Measurements from ENCODE around the gene ABCC8.
"Not testable (repeated sequence)": the region's sequence is repeated elsewhere in the genome, so short reads cannot be mapped to it uniquely, and the experiment has no call there.

Gene ABCC8

DNA sequence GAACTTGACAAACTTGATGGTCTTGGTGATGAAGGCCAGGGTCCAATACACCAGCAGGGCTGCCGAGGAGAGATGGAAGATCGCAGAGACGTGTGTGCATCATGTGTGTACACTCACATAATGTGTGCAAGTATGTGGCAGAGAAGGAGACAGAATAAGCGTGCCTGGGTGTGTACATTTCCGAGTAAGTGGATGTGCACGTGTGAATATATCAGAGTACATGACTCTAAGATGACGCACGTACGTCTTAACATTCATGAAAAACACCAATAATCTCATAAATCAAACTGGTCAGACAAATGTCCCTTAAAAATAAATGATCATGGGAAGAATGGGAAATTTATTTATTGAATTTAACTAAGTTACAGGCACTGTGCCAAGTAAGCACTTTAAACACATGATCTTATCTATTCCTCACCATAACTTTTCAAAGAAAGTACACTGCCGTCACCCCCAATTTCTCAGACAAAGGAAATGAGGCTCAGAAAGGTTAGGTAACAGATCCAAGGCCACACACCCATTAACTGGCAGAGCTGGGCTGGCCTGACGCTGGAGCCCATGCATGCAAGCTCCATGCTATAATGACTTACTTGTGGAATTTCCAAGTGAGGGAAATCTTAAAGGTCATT is 13.0 kb downstream of the ABCC8 start:
- DNase-seq = no peak

DNA sequence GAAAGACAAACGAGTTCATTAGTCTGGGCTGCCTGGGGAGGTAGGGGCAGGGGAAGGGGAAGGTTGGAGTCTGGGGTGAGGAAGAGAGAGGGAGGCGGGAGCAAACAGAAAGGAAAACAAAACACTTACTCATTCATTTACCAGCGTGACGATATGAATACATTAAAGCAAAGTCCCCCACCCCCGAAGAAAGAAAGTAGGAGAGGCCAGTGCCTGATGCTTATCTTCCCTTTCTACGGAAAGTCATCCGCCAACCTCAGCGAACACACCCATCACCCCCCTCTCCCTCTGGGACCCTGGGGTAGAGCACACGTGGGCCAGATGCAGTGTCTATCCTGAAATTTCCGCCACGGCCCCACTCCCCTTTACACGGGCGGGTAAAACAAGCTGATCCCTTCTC is 13.7 kb downstream of the ABCC8 start:
- no peak for DNase-seq

DNA sequence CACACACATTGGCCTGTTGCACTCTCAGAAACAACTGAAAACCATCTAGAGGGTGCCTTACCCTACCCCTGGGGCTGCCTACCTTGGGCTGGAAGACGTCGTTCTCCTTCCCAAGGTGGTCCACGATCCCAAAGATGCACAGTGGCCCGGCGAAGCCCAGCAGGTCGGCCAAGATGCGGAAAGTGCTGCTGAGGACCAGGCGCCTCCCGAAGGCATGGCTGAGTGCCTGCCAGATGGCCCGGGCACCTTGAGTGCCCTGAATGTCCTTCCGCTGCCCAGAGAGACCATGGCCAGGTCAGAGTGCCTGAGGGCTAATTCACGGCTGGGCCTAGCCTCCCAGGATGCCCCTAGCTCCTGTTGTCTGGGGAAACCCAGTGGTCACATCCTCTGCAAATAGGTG is 16.2 kb downstream of the ABCC8 start:
- no peak for DNase-seq

DNA sequence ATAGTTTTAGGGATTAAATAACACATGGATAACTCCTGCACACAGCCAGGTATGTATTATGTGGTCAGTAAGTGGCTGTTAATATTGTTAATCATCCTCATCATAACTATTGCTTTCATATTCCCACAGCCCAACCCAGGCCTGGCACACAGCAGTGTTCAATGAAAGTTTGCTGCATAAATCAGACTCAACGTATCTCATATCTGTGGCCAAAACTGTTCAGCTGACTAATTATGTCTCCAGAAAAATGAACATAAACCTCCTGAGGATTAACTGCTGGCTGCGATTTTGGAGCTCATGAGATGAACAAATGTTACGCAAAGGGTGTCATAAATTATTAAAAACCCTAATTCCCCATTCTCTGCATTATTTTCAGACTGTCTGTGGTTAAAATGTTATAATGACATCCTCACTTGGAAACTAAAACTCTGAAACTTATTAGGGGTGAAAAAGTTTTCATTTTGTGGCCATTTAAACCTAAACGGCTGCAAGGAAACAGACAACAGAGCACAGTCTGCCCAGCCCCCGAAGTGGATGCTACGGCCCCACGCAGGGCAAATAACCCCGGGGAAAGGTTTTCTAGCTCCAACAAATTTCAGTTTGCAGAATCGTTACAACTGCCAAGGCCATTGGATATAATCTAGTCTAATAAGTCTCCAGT is 17.3 kb downstream of the ABCC8 start:
- no peak for DNase-seq

DNA sequence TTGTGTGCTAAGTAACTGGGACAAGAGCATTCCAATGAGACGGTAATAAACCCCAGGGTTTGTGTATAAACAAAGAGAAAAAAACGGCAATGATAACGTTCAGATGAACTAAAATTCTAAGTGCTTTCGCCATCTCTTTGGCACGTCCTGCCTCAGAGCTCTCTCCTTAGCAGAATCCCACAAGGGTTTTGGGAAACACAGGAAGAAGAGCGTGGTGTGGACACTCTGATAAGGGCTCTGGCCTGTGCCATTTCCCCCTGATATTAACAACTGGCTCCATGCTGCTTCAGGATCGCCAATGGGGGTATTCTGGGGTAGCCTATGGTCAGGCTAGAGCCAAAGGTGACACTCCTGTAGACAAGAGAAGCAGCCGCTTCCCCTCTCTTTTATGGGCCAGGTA is 18.4 kb downstream of the ABCC8 start:
- DNase-seq = no peak

DNA sequence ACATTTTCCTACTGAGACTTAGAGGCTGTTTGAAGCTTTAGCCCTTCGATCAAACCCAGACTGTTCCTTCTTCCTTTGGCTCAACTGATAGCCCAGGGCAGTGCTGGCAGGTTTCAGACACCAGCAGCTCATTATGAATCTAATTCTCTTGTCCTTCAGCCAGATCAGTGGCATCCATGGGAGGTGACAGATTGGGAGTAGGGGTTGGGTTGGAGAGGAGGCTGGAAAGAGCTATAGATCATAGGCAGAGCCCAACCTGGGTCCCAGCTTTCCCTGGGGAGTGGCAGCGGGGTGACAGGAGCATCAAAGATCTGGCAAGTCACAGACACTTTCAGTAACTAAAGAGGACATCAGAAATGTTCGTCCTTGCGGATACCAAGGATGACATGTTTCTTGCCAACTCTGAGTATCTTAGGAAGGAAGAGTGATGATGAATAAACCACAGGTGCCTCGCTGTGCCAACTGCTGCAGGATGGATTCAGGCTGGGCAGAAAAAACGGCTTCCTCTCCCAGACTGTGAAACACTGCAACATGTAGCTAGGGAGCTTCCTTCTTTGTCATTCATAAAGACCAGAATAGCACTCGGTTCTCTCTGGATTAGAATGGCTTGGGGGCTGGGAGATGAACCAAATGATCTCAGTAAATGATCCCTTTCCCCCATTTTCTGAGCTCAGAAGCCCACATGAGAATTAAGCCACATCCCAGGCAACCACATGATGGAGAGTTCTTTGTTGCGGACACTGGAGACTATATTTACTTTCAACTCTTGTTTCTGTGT is 19.1 kb downstream of the ABCC8 start:
- no peak for DNase-seq

DNA sequence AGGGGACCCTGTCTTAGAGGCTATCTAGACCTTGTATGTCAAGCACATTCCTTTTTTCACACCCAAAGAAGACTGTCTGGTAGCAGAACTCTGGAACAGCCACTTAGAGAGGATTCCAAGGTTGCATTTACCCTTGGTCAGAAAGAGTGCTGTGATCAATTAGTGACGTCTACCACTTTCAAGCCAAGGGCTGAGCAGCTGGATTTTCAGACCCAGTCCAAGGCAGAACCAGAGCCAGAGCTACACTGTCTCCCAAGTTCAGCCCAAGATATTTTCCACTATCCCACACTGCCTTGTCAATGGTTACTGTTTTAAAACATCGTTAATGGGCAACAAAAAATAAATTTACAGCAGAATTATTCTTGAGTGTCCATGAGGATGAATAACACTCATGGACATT is 24.0 kb downstream of the ABCC8 start:
- no peak for DNase-seq

DNA sequence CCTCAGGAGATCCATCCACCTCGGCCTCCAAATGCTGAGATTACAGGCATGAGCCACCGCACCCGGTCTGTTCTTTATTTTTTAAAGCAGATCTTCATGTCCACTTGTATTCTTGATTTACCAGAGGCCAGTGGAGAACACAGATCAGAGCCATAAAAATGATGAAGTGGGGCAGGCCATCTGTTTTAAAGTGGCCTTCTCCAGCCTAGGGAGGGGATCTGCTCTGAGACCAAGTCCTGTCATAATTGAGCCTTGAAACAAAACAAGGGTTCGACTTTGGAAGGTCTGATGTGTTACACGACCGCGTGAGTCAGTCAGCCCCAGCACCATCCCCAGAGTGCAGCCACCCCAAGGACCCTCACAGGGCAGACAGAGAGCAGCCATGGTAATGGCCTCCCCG is 27.5 kb downstream of the ABCC8 start:
- DNase-seq = no peak

DNA sequence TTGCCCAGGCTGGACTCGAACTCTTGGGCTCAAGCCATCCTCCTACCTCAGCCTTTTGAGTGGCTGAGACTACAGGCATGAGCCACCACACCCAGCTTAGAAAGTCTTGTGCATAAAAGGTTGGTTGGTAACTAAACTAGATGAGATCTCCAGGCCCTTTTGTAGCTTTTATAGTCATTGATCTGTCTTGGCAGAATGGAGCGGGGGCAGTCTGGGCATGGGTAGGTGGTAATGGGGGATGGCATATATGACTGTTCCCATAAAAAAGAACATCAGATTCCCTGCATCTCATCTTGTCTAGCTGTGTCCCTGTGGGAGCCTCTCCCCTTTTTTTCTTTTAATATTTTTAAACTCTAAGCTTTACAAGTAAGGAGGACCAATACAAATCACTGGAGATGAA is 30.2 kb downstream of the ABCC8 start:
- DNase-seq = no peak

DNA sequence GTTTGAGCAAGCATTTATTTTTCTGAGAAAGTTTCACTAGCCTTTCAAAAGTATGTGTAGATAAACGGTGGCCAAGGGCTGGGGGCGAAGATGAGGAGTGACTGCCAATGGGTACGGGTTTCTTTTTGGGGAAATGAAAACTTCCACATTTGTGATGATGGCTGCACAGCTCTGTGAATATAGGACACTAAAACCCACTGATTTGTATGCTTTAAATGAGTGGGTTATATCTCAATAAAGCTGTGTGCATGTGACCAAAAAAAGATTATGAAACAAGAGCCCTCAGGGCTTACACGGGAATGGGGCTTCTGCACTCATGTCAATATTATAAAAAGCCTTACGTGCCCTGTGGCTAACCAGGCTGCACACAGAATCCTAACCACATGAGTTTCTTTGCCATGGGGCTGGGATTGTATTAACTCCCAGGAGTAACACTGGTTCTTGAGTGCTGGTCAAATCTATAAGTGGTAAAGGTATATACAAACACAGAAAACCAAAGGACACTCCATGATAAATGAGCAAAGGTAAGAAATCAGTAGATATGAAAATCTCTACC is 31.3 kb downstream of the ABCC8 start:
- DNase-seq = no peak

DNA sequence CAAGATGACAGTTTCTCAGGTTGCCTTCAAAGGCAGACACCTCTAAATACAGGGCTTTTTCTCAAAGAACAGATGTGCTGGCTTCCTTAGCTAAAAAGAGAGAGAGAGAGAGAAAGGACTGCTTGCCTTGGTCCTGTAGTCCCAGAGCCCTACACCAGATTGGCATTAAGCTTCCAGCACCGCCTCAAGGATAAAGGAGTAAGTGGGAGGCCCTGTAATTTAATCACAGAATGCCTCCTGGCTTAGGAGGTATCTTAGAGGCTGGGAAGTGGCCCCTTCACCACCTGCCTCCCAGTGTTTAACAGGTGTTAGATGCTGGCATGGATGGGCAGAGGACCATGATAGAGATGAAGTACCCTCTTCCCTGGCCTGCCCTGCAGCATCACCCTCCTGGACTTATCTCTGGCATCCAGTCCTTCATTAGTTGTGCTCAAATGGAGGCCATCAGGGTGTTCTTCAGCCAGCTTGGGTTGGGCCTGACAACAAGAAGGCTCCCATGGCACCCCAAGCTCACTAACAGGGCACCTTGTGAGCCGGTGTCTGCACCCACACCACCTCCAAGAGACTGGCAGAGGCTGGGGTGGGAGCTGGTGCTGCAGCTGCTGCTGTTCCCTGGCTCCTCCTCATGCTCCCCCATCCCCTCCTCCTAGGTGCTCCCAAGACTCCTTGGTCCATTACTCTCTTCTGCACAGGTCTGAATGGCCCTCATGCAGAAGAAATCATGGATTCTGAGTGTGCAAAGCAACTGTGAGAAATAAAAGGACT is 32.5 kb downstream of the ABCC8 start:
- DNase-seq = no peak

DNA sequence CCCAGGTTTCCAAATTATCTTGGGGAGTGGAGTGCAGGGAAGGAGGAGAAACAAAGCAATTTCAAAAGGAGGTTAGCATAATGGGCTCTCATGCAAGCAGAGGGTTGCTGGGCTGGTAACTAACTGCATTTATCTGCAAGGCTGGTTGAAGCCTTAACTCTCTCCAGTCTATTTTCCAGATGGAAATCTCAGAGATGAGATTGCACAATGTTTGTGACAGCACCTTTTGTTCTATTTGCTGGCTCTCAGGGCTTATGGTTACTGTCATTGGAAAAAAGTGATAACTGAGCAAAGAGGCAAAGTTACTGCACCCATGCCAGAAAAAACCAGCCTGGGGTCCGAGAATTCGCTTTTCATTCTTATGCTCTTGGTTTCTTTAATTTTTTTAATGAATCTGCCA is 33.2 kb downstream of the ABCC8 start:
- no peak for DNase-seq

DNA sequence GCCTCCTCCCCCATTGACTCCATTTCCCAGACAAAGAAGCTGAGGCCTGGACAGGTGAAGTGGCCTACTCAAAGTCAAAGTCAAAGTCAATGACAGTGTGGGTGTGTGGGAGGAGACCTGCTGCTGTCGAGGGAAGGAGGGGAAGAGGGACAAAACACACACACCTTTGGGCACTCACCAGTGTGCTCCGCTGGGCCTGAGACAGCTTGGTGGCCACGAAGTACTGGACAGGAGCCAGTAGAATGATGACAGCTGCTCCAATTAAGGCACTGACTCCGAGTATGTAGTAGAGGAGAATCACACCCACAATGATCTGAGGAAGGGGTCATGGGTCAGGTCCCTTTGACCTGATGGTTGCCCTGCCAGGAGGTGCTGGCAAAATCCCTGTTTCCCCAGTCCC is 33.6 kb downstream of the ABCC8 start:
- no peak for DNase-seq

DNA sequence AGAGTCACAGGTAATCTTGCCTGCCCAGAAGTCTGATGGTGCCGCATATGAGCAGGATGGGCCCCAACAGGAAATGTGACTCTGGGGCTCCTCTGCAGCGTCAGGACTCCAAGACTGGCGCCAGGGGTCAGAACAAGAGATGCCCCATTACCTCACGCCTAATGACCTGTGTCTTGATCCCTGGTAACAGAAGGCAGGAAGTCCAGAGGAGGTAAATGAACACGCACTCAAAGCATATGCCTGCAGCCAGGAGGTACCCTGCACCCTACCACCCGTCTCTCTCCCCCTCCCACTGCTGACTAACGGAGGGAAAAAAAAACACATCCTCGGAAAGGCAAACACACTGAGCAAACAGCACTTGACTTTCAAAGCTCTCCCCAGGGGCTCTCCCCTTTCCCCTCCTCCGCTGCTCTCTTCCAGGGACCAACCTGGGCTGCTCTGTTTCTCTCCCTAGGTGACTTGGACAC is 37.3 kb downstream of the ABCC8 start:
- DNase-seq = no peak

DNA sequence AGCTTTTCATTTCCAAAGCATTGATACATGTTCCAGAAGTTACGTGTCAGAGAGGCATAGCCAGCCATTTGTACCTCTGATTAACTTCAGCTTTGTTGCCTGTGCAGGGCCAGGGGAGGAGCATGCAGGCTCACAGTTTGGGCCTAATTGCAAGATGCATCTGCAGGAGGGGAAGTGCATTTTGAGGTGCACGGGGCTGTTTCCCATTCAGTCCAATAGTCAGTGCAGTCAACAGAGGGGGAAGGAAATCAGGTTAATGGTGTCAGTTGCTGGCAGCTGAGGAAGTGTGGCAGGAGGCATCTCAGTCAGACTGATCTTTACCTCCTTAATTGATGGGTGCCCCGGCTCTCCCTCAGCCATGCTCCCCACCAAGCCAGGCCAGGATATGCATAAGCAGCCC is 39.3 kb downstream of the ABCC8 start:
- no peak for DNase-seq

DNA sequence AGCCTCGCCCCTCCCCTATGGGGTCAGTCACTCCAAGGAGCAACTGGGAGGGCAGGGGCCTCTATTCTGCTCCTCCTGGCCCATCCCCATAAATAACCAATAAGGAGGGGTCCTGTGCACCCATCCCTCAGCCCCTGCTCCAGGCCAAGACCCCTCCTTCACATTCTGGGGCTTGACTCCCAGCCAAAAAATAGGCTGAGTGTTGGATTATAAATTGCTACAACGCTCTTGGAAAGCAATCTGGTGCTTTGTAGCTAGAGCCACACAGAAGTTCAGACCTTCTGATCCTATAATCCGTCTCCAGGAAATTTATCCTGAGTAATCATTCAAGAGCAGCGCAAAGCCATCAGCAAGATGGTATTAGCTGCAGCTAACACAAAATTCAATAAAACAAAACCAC is 42.5 kb downstream of the ABCC8 start:
- no peak for DNase-seq

DNA sequence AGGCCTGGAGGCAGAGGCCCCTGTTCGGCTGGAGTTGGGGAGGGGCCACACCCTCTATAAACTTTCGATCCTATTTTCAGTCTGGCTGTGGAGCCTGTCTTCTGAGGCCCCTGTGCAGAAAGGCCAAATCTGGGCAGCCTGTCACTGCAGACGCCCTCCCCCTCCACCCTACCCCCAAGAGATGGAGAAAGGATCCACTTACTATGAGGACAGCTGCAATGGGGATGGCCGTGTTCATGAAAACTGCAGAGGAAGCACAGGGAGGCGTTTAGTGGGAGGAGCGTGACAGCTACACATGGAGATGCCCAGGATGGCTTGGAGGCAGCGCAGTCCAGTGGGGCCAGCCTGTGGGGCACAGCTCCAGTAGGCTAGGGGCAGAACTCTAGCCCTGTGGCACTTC is 44.6 kb downstream of the ABCC8 start:
- no peak for DNase-seq

DNA sequence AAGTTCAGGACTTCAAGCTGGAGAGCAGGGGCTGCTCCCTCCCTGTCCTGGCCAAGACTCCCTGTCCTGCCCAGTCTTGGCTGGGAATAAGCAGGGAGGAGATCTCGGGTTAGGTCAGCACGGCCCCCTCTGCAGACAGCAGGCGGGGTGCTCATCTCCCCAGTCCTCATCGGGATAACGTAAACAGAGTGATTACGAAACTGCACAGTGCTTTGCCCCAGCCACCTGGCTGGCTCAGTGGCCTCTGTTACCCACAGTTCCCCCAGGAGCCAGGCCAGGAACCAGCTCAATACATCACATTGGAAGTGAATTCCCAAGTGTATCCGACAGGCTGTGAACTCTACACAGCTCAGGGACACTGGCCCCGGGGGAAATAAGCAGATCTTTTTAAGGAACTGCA is 45.5 kb downstream of the ABCC8 start:
- DNase-seq = no peak

DNA sequence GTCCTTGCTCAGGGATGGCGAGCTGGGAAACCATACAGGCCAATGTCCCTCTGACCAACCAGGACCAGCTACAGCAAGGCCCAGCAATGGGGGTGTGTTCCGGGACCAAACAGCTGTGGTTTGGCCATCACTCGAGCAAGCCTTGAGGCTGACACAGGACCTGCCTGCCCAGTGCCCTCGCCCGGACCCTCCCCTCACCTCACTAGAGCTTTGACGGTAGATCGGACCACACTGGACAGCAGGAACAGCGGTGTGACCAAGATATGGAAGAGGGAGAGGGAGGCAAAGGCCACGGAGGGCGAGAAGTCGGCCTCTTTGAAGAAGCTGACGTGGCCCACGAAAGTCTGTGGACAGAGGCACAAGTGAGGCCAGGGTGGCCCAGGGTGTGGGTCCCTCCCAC is 46.0 kb downstream of the ABCC8 start:
- no peak for DNase-seq

DNA sequence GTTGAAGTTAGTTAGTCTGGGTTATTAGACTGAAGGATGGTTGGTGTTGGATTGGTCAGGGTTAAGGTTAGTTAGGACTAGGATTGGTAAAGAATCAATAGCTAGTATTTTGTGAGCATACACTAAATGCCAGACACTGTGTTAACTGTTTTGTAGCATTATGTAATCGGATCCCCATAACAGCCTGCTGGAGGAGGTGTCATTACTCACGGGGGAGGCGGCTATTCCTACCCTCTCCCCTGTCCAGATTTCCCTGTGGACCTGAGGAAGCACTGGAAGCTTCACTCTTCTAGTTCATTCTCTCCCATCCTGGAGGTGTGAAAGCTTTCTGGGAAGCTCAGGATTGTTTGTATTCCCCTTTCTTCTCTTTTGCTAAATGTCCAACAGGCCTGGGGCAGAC is 47.7 kb downstream of the ABCC8 start:
- DNase-seq = no peak

DNA sequence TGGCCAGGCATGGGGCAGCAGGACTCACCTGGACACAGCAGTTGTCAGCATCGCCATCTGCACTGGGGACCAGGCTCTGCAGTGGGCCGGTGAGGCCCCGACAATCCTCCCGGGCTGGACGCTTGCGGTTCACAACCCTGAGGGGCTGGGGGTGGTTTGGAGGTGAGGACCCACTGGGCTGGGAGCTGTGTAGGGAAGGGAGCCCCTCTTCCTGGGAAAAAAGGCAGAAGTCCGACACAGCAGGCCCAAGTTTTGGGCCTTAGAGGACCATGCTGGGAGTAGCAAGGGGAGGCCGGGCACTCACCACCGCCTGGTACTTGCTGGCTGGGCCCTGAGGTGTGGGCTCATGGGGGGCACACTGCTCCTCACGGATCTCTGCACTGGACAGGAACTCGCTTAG is 48.4 kb downstream of the ABCC8 start:
- DNase-seq = no peak

DNA sequence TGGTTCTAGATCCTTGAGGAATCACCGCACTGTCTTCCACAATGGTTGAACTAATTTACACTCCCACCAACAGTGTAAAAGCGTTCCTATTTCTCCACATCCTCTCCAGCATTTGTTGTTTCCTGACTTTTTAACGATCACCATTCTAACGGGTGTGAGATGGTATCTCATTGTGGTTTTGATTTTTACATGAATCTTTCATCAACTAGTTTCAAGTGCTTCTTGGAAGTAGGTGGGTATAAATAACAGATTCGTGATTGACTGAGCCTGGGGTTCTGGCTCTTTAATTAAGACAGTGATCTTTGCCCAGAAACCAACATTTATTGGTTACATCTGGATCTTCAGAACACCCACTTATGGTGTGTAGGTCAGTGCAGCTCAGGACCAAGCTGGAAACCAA is 50.4 kb downstream of the ABCC8 start:
- not testable (repeated sequence) for DNase-seq

Data from activated effector memory CD4-positive, alpha-beta T cell treated with Interleukin-2 at 50 U/mL for 16 hours (primary cell).